Lung (tissue), 12 donors: ENCODE results near the gene XPNPEP1. TPM values are rescaled to one million over a fixed set of nuclear protein-coding genes. Genes with fewer than 3 reads are reported as not detected.

ENCODE experiments used
- ATAC-seq: fragments of 200-7000 bp; cut with Tn5 transposase; one replicate; pipeline ENCODE4 v1.9.1; 2020; ENCODE audit warnings: moderate number of reproducible peaks; ENCODE audit not compliant: insufficient read depth, low FRiP score
- DNase-seq, 3 donors: peaks; one replicate each; pipeline ENCODE4 v3.0.0-alpha.2; 2013 to 2017
- H3K27ac ChIP-seq, 2 donors: one replicate each; pipeline ENCODE4 v1.5.1; 2013; ENCODE audit warnings: mild to moderate bottlenecking in 2 of 2, moderate library complexity in 2 of 2, control low read depth in 1 of 2, inconsistent platforms in 1 of 2, low read depth in 1 of 2, low read length in 1 of 2
- H3K27me3 ChIP-seq, 3 donors: one replicate each; pipeline ENCODE4 v1.5.1; 2013; ENCODE audit warnings: low read length in 2 of 3; ENCODE audit not compliant: control insufficient read depth in 3 of 3, insufficient read depth in 3 of 3
- H3K36me3 ChIP-seq, 4 donors: one replicate each; pipeline ENCODE4 v1.5.1; 2013; ENCODE audit warnings: low read length in 4 of 4, mild to moderate bottlenecking in 1 of 4, moderate library complexity in 1 of 4; ENCODE audit not compliant: control insufficient read depth in 4 of 4, insufficient read depth in 4 of 4
- H3K4me1 ChIP-seq, 5 donors: one replicate each; pipeline ENCODE4 v1.5.1; 2013; ENCODE audit warnings: low read length in 5 of 5, mild to moderate bottlenecking in 2 of 5, moderate library complexity in 1 of 5; ENCODE audit not compliant: control insufficient read depth in 5 of 5, insufficient read depth in 5 of 5
- H3K4me3 ChIP-seq: one replicate; pipeline ENCODE4 v1.5.1; 2013; ENCODE audit warnings: mild to moderate bottlenecking, control low read depth, moderate library complexity
- H3K9ac ChIP-seq, 2 donors: one replicate each; pipeline ENCODE4 v1.5.1; 2013; ENCODE audit warnings: low read length in 2 of 2, control low read depth in 1 of 2; ENCODE audit not compliant: insufficient read depth in 1 of 2
- H3K9me3 ChIP-seq, 4 donors: one replicate each; pipeline ENCODE4 v1.5.1; 2013; ENCODE audit warnings: low read length in 3 of 4, mild to moderate bottlenecking in 1 of 4, moderate library complexity in 1 of 4; ENCODE audit not compliant: control insufficient read depth in 4 of 4, insufficient read depth in 3 of 4
- CTCF ChIP-seq: IDR thresholded peaks from 2 replicates; pipeline ENCODE4 v1.5.1; 2012; ENCODE audit warnings: mild to moderate bottlenecking; ENCODE audit errors: control extremely low read depth, extremely low read depth
- WGBS, 2 donors: extraction: QIAGEN DNeasy Blood & Tissue Kit; methylation state at CpG; one replicate each; pipeline ENCODE4 v1.1.7; 2013; 5-methylcytosine and 5-hydroxymethylcytosine counted together
- polyA plus RNA-seq, 2 donors: library from polyadenylated mRNA; stranded (reverse); fragments of 200-250 nt; gene quantifications; one replicate each; pipeline ENCODE4 v1.2.1, GENCODE V29; 2013
- total RNA-seq, 2 donors: library from RNA; depleted of rRNA in 1 of 2; stranded (reverse); fragments of >200 nt in 1 of 2; gene quantifications; one replicate each; pipeline ENCODE4 v1.2.1, GENCODE V29; 2014 to 2021
- donor health status: control.
- donor health status: control.
- donor health status: Bipolar disorder and iron deficiency.
- donor health status: healthy.
- donor health status: DM: yes; HTN: yes; CAD: no.

Gene XPNPEP1
- total and polyA plus RNA-seq, 4 donors = 16.5 to 129 (median 48.4) TPM

- Histone ChIP-seq H3K27ac (peak overlapping the region in 1 of 2 donors; percentile 54), H3K9ac (peak overlapping the region in 1 of 2 donors; percentile 54), H3K4me3 (no peak overlapping the region), H3K4me1 (peaks cover 3 to 18% (median 4%) of the 10 kb centered on the region in 5 donors), H3K36me3 (peaks cover 10 to 44% (median 36%) of the 10 kb centered on the region in 4 donors), H3K27me3 (no peaks in the 10 kb centered on the region), H3K9me3 (no peaks in the 10 kb centered on the region)
- 33 to 43% methylated on average over 17 of the region's 17 CpGs for WGBS, 2 donors
- DNase-seq (peak; percentile 91 to 94 (median 92)), ATAC-seq (peak; percentile 89)
- peak; percentile 93 for TF ChIP-seq CTCF
Observed at GRCh38 chr10:109883859-109884771, 39.2 kb downstream of the XPNPEP1 start.

DNA sequence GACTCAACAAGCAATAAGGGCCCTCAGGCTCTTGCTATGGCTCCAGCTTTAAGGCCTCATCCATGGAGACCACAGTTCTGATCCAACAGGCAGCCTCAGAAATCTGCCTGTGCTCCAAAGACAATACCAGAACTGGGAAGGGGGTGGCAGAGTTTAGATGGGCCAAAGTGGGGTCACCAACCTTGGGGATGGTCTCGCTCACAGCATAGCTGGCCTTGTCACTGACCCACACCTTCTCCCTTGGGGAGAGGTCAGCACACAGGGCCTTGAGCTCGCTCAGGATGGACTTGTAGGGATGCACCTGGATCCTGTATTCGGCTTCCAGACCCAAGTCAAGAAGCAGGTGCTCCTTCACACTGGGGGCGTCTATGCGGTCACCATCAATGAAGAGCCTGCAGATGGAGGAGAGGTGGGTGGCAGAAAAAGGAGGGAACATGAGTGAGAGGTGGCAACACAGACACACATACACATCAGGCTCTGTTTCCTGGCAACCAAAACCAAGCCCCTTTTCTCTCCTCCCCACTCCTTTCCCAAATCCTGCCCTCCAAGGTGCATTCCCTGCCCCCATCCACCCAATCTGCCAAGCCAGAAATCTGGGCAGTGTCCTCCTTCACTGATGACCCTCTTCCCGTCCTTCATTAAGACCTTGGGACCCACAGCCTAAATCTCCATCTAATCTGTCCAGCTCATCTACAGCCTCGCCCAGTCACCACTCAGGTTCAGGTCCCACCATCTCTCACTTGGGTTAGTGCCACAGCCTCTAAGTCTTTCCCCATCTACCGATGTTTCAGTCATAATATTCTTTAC, 40.9 kb downstream of the XPNPEP1 start:
- peaks cover 14 to 49% (median 25%) of the 10 kb centered on the region in 4 donors for H3K36me3 ChIP-seq
- whole genome bisulfite sequencing, 2 donors = 96% methylated on average over 8 of the region's 8 CpGs
- no peak overlapping the region for H3K9ac ChIP-seq
- H3K4me1 ChIP-seq = peaks cover 3 to 17% (median 4%) of the 10 kb centered on the region in 5 donors
- no peak overlapping the region for H3K27ac ChIP-seq
- H3K9me3 ChIP-seq = no peaks in the 10 kb centered on the region
- no peak overlapping the region for H3K4me3 ChIP-seq
- ATAC-seq (no peak), DNase-seq (no peak)
- H3K27me3 ChIP-seq = no peaks in the 10 kb centered on the region
- no peak for TF ChIP-seq CTCF

GRCh38 chr10:109881769-109882057, 41.6 kb downstream of the XPNPEP1 start:
- ATAC-seq (no peak), DNase-seq (no peak)
- Histone ChIP-seq H3K36me3 (peaks cover 18 to 55% (median 30%) of the 10 kb centered on the region in 4 donors), H3K9ac (no peak overlapping the region), H3K4me1 (peaks cover 1 to 9% (median 4%) of the 10 kb centered on the region in 5 donors), H3K27me3 (no peaks in the 10 kb centered on the region), H3K9me3 (no peaks in the 10 kb centered on the region), H3K4me3 (no peak overlapping the region), H3K27ac (no peak overlapping the region)
- no peak for TF ChIP-seq CTCF
- WGBS, 2 donors = 92 to 100% methylated on average over 1 of the region's 1 CpG
